ENCODE measurements around the gene APP.

Gene APP

DNA sequence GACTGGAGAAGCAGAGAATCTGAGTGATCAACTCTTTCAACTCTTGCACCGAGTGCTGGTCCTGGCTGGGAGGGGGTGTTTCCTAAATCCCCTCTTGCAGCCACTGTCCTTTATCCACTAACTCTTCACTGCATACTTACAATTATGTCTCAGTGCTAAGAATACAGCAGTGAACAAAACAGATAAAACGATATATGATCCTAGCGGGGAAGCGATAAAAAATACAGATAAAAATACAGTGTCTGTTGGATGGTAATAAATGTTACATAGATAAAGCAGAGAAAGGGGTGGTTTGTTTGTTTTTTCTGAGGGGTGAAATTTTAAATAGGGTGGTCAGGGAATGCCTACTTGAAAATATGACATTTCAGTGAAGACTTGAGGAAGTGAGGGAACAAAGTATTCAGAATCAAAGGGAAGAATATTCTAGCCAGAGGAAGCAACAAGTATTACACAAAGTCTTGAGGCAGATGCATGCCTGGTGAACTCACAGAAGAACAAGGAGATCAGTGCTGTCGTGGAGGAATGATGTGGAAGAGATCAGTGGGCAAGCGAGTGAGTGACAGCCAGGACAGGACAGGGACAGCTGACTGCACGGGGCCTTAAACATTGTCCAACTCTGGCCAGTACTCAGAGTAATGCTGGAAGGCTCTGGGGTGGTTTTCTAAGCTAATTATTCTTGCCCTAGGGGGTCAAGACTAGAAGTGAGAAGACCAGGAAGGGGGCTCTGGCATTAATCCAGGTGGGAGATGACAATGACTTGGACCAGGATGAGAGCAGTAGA is 110.0 kb downstream of the APP start (continued):
- TF ChIP-seq ZNF24 (tag by site-specific recombination; IDR thresholded peaks at IDR 0.05) (no peak), ZNF473 (tag by site-specific recombination; IDR thresholded peaks at IDR 0.05) (no peak), SP7 (tag by site-specific recombination; IDR thresholded peaks at IDR 0.05) (0 out of 2 replicates have a peak, but pooled peaks have one; percentile 14), ZNF10 (tag by site-specific recombination; IDR thresholded peaks at IDR 0.05) (no peak), ZNF366 (tag by site-specific recombination; conservative IDR thresholded peaks at IDR 0.05) (no peak), ZNF302 (tag by site-specific recombination; IDR thresholded peaks at IDR 0.05; ENCODE audit: low read depth) (no peak), ZNF157 (tag by site-specific recombination; IDR thresholded peaks at IDR 0.05) (no peak), ZNF202 (tag by site-specific recombination; IDR thresholded peaks at IDR 0.05; ENCODE audit: borderline replicate concordance) (no peak), ZNF701 (tag by site-specific recombination; IDR thresholded peaks at IDR 0.05) (no peak), ZNF350 (tag by site-specific recombination; IDR thresholded peaks at IDR 0.05) (no peak), GLI2 (tag by site-specific recombination; IDR thresholded peaks at IDR 0.05; ENCODE audit: borderline replicate concordance, low read depth) (no peak), ZNF571 (tag by site-specific recombination; IDR thresholded peaks at IDR 0.05) (no peak), SP2 (tag by site-specific recombination; IDR thresholded peaks at IDR 0.05) (no peak), ZNF785 (tag by site-specific recombination; IDR thresholded peaks at IDR 0.05) (no peak), ZNF423 (tag by site-specific recombination; IDR thresholded peaks at IDR 0.05) (no peak), KLF10 (tag by site-specific recombination; IDR thresholded peaks at IDR 0.05) (no peak), TCF7L2 (IDR thresholded peaks at IDR 0.05; ENCODE audit: borderline replicate concordance, low read depth, low read length) (peak; percentile 19; the same call in 1 of the 2 replicates), ZNF354C (tag by site-specific recombination; IDR thresholded peaks at IDR 0.05; ENCODE audit: borderline replicate concordance, low read depth) (no peak), ZNF112 (tag by site-specific recombination; IDR thresholded peaks at IDR 0.05) (no peak), ZNF837 (tag by site-specific recombination; IDR thresholded peaks at IDR 0.05) (no peak), ZNF707 (tag by site-specific recombination; IDR thresholded peaks at IDR 0.05) (no peak), GFI1B (tag by site-specific recombination; IDR thresholded peaks at IDR 0.05) (no peak), ZNF121 (tag by site-specific recombination; IDR thresholded peaks at IDR 0.05) (no peak), ZNF324 (tag by site-specific recombination; IDR thresholded peaks at IDR 0.05) (no peak), ZNF548 (tag by site-specific recombination; IDR thresholded peaks at IDR 0.05) (no peak), ZNF629 (tag by site-specific recombination; IDR thresholded peaks at IDR 0.05) (no peak), ZNF174 (tag by site-specific recombination; IDR thresholded peaks at IDR 0.05) (no peak), REPIN1 (tag by site-specific recombination; IDR thresholded peaks at IDR 0.05; ENCODE audit: low read depth) (no peak), ZNF521 (tag by site-specific recombination; IDR thresholded peaks at IDR 0.05) (no peak)
- TF ChIP-seq, protein P1, sequence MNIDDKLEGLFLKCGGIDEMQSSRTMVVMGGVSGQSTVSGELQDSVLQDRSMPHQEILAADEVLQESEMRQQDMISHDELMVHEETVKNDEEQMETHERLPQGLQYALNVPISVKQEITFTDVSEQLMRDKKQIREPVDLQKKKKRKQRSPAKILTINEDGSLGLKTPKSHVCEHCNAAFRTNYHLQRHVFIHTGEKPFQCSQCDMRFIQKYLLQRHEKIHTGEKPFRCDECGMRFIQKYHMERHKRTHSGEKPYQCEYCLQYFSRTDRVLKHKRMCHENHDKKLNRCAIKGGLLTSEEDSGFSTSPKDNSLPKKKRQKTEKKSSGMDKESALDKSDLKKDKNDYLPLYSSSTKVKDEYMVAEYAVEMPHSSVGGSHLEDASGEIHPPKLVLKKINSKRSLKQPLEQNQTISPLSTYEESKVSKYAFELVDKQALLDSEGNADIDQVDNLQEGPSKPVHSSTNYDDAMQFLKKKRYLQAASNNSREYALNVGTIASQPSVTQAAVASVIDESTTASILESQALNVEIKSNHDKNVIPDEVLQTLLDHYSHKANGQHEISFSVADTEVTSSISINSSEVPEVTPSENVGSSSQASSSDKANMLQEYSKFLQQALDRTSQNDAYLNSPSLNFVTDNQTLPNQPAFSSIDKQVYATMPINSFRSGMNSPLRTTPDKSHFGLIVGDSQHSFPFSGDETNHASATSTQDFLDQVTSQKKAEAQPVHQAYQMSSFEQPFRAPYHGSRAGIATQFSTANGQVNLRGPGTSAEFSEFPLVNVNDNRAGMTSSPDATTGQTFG (tag by site-specific recombination; IDR thresholded peaks at IDR 0.05; ENCODE audit: borderline replicate concordance), result no peak
- TF ChIP-seq, protein P2, sequence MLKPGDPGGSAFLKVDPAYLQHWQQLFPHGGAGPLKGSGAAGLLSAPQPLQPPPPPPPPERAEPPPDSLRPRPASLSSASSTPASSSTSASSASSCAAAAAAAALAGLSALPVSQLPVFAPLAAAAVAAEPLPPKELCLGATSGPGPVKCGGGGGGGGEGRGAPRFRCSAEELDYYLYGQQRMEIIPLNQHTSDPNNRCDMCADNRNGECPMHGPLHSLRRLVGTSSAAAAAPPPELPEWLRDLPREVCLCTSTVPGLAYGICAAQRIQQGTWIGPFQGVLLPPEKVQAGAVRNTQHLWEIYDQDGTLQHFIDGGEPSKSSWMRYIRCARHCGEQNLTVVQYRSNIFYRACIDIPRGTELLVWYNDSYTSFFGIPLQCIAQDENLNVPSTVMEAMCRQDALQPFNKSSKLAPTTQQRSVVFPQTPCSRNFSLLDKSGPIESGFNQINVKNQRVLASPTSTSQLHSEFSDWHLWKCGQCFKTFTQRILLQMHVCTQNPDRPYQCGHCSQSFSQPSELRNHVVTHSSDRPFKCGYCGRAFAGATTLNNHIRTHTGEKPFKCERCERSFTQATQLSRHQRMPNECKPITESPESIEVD (tag by site-specific recombination; IDR thresholded peaks at IDR 0.05), result peak; percentile 67
- TF ChIP-seq, protein P3, sequence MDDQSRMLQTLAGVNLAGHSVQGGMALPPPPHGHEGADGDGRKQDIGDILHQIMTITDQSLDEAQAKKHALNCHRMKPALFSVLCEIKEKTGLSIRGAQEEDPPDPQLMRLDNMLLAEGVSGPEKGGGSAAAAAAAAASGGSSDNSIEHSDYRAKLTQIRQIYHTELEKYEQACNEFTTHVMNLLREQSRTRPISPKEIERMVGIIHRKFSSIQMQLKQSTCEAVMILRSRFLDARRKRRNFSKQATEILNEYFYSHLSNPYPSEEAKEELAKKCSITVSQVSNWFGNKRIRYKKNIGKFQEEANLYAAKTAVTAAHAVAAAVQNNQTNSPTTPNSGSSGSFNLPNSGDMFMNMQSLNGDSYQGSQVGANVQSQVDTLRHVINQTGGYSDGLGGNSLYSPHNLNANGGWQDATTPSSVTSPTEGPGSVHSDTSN (CRISPR knock-in tag; IDR thresholded peaks at IDR 0.05), result no peak
- TF ChIP-seq, protein P4, sequence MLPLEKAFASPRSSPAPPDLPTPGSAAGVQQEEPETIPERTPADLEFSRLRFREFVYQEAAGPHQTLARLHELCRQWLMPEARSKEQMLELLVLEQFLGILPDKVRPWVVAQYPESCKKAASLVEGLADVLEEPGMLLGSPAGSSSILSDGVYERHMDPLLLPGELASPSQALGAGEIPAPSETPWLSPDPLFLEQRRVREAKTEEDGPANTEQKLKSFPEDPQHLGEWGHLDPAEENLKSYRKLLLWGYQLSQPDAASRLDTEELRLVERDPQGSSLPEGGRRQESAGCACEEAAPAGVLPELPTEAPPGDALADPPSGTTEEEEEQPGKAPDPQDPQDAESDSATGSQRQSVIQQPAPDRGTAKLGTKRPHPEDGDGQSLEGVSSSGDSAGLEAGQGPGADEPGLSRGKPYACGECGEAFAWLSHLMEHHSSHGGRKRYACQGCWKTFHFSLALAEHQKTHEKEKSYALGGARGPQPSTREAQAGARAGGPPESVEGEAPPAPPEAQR (tag by site-specific recombination; IDR thresholded peaks at IDR 0.05), result no peak
- TF ChIP-seq, protein P5, sequence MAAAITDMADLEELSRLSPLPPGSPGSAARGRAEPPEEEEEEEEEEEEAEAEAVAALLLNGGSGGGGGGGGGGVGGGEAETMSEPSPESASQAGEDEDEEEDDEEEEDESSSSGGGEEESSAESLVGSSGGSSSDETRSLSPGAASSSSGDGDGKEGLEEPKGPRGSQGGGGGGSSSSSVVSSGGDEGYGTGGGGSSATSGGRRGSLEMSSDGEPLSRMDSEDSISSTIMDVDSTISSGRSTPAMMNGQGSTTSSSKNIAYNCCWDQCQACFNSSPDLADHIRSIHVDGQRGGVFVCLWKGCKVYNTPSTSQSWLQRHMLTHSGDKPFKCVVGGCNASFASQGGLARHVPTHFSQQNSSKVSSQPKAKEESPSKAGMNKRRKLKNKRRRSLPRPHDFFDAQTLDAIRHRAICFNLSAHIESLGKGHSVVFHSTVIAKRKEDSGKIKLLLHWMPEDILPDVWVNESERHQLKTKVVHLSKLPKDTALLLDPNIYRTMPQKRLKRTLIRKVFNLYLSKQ (tag by site-specific recombination; IDR thresholded peaks at IDR 0.05; ENCODE audit: borderline replicate concordance), result no peak

All from HEK293 (cell line).